Lower leg skin (tissue), 4 donors: Measurements from ENCODE around the gene CDKN2A. TPM values are rescaled to one million over a fixed set of nuclear protein-coding genes. Genes with fewer than 3 reads are reported as not detected.

Experiments
- DNase-seq, 2 donors: peaks; one replicate each; pipeline ENCODE4 v3.0.0-alpha.2; 2019; ENCODE audit warnings: low spot score in 2 of 2
- H3K4me3 ChIP-seq: fragments of 200-600 bp; sonication (generic); 2 replicates; pipeline ENCODE4 v1.5.1; 2017; ENCODE audit warnings: mild to moderate bottlenecking, low read depth; ENCODE audit not compliant: poor library complexity, severe bottlenecking
- POLR2A ChIP-seq, 2 donors: fragments of 450-650 bp; IDR thresholded peaks; one replicate each; pipeline ENCODE4 v1.6.1; 2016 to 2017; ENCODE audit warnings: antibody characterized with exemption in 2 of 2, mild to moderate bottlenecking in 1 of 2, moderate library complexity in 1 of 2
- WGBS, 2 donors: methylation state at CpG; one replicate each; pipeline ENCODE4 v1.1.5; 2018; 5-methylcytosine and 5-hydroxymethylcytosine counted together
- intact Hi-C: fragments of 100-400 bp; cut with DNase I; formaldehyde crosslinking; loops from one replicate; pipeline ENCODE4 v1.15.0; 2023; ENCODE audit warnings: low total_unique reads
- total RNA-seq, 4 donors: library from RNA; depleted of rRNA; stranded (reverse); fragments of >200 nt; gene quantifications; one replicate each; pipeline ENCODE4 v1.1.0, GENCODE V29; 2016
- TF ChIP-seq, protein P1 (sequence below), 3 donors: fragments of 450-650 bp; IDR thresholded peaks; one replicate each; pipeline ENCODE4 v1.5.1; 2016; ENCODE audit warnings: antibody characterized with exemption in 3 of 3, mild to moderate bottlenecking in 3 of 3, moderate library complexity in 2 of 3

CDKN2A gene
- total RNA-seq, 4 donors from 2014 or later: 1.8 to 3.9 (median 1.9) TPM; not detected in 1

- intact Hi-C loops: no loop called here
- WGBS, 2 donors: 18 to 19% methylated on average over 2 of the region's 2 CpGs
These were observed 43.9 kb upstream of the CDKN2A start for GRCh38 chr9:22037954-22038690.

DNA sequence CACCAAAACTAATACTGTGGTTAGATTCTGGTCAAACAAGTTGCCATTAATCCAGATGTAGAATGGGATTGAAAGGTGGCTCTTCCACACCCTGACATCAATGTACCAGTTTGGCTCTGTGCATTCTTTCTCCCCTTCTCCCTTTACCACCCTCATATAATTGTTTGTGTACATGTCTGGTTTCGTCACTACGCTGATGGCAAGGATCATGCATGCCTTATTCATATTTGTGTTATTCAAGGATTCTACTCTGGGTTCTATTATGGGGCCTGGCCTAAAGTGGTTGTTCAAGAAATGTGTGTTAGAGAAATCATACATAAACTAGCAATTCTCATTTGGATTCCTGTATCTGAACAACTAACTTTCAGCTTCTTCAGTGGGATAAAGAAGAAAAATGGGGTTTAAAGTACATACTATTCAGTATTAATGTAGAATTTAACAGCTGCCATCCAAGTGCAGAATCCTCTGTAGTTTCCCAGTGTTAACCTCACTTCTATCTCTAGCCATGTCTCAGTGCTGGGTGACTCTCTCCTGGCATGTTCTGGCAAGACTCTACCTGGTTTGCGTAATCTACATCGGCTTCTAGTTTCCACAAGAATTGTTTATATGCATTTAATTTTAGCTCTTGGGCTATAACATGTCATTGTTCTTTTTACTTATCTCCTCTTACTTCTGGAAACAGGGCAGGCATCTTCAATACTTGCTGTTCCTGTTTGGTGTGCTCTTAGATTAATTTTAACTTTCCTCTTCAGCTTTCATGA lies 42.9 kb upstream of the CDKN2A start:
- intact Hi-C loops: no loop called here
- no peak overlapping the region for H3K4me3 ChIP-seq
- TF ChIP-seq POLR2A (IDR thresholded peaks at IDR 0.05): no peak
- TF ChIP-seq, protein P1, sequence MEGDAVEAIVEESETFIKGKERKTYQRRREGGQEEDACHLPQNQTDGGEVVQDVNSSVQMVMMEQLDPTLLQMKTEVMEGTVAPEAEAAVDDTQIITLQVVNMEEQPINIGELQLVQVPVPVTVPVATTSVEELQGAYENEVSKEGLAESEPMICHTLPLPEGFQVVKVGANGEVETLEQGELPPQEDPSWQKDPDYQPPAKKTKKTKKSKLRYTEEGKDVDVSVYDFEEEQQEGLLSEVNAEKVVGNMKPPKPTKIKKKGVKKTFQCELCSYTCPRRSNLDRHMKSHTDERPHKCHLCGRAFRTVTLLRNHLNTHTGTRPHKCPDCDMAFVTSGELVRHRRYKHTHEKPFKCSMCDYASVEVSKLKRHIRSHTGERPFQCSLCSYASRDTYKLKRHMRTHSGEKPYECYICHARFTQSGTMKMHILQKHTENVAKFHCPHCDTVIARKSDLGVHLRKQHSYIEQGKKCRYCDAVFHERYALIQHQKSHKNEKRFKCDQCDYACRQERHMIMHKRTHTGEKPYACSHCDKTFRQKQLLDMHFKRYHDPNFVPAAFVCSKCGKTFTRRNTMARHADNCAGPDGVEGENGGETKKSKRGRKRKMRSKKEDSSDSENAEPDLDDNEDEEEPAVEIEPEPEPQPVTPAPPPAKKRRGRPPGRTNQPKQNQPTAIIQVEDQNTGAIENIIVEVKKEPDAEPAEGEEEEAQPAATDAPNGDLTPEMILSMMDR (IDR thresholded peaks at IDR 0.05): no peak
- peak in 1 of 2 donors; percentile 39 for DNase-seq
- 56 to 63% methylated on average over 4 of the region's 4 CpGs for WGBS, 2 donors

More at GRCh38 chr9:22037954-22038690, 43.9 kb upstream of the CDKN2A start:
- no peak for DNase-seq
- TF ChIP-seq POLR2A (IDR thresholded peaks at IDR 0.05): no peak
- TF ChIP-seq, protein P1 (IDR thresholded peaks at IDR 0.05): no peak
- no peak overlapping the region for H3K4me3 ChIP-seq

- DNase-seq: no peak
- TF ChIP-seq, protein P1 (IDR thresholded peaks at IDR 0.05): no peak
- no peak for TF ChIP-seq POLR2A (IDR thresholded peaks at IDR 0.05)
- WGBS, 2 donors: 60 to 75% methylated on average over 2 of the region's 2 CpGs
- intact Hi-C loops: no loop called here
- no peak overlapping the region for H3K4me3 ChIP-seq
These were observed 41.4 kb upstream of the CDKN2A start for GRCh38 chr9:22035591-22036011.

DNA sequence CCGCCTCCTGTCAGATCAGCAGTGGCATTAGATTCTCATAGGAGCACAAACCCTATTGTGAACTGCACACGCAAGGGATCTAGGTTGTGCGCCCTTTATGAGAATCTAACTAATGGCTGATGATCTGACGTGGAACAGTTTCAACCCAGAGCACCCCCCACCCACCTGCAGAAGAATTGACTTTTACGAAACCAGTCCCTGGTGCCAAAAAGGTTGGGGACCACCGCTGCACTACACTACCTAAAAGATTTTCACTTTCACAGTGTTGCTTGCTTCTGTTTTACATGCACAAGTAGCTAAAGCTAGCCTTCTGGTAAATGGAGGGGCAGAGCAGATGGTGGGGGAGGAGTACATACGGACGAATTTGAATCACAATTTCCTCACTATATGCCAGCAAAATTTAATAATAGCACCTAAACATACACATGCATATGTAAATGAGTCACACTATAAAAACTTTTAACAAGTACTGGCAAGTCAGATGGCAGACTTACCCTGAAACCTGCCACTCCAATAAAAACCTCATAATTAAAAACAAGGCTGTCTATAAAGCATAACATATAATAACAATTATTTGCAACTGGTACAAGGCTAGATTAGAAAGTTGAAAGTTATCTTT lies 38.9 kb upstream of the CDKN2A start:
- H3K4me3 ChIP-seq: no peak overlapping the region
- TF ChIP-seq, protein P1 (IDR thresholded peaks at IDR 0.05): no peak
- no peak for TF ChIP-seq POLR2A (IDR thresholded peaks at IDR 0.05)
- intact Hi-C loops: no loop called here
- WGBS, 2 donors: 58 to 68% methylated on average over 8 of the region's 8 CpGs
- DNase-seq: no peak

DNA sequence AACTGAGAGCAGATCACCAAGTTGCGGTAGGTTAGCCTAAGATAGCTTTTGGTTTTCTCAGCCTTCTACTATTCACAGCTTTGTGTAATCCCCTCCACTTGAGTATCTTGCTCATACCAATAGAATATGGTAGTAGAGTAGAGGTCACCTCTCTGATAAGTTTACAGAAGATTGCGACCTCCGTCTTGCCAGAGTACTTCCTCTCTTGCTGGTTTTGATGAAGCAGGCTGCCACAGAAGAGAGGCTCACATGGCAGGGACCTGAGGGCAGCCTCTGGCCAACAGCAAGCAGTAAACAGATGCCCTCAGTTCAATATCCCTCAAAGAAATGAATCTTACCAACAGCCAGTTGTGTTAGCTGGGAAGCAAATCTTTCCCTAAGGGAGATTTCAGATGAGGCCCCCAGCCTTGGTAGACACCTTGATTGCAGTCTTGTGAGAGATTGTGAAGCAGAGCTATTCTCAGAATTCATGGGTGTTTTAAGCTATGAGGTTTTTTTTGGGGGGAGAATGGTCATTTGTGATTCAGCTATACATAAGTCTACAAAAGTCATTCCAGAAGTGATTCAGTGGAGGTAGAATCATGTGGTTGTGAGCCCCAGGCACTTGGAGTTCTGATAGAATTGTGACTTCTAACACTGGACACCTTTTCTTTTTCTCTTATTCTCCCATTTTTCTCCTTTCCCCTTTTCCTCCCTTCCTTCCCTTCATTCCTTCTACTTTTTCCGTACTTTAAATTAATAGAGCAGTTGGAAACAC lies 37.6 kb upstream of the CDKN2A start:
- WGBS, 2 donors: 77 to 83% methylated on average over 4 of the region's 4 CpGs
- intact Hi-C loops: no loop called here
- TF ChIP-seq, protein P1 (IDR thresholded peaks at IDR 0.05): no peak
- no peak for TF ChIP-seq POLR2A (IDR thresholded peaks at IDR 0.05)
- DNase-seq: no peak
- H3K4me3 ChIP-seq: no peak overlapping the region
